Loucy (cell line): ENCODE measurements around the gene GNA15.
A peak's percentile ranks its signal among the peaks of the same experiment; 100 is the strongest.

Source experiments
- H2AFZ ChIP-seq: fragments of 200-600 bp; sonication (generic); 2 replicates; pipeline ENCODE4 v1.6.0; 2016; ENCODE audit warnings: antibody characterized with exemption, mild to moderate bottlenecking, low read length, moderate library complexity
- H3F3A ChIP-seq: fragments of 200-600 bp; 2 replicates; pipeline ENCODE4 v1.6.0; 2016; ENCODE audit warnings: antibody characterized with exemption, low read depth, mild to moderate bottlenecking
- H3K27me3 ChIP-seq: fragments of 200-600 bp; sonication (generic); 2 replicates; pipeline ENCODE4 v1.6.1; 2014; ENCODE audit warnings: low read length, mild to moderate bottlenecking; ENCODE audit not compliant: insufficient read depth, poor library complexity, severe bottlenecking
- H3K36me3 ChIP-seq: fragments of 200-600 bp; sonication (generic); 2 replicates; pipeline ENCODE4 v1.6.1; 2016; ENCODE audit warnings: low read length; ENCODE audit not compliant: insufficient read depth
- H3K4me1 ChIP-seq: fragments of 200-600 bp; sonication (generic); 2 replicates; pipeline ENCODE4 v1.5.1; 2014; ENCODE audit warnings: low read length, mild to moderate bottlenecking; ENCODE audit not compliant: insufficient read depth, poor library complexity, severe bottlenecking
- H3K4me2 ChIP-seq: fragments of 200-600 bp; sonication (generic); 2 replicates; pipeline ENCODE4 v1.6.0; 2014; ENCODE audit warnings: antibody characterized with exemption, low read length, low read depth, mild to moderate bottlenecking; ENCODE audit not compliant: poor library complexity, severe bottlenecking
- H3K4me3 ChIP-seq: fragments of 200-600 bp; sonication (generic); 2 replicates; pipeline ENCODE4 v1.5.1; 2014; ENCODE audit warnings: low read length, mild to moderate bottlenecking, mixed read lengths; ENCODE audit not compliant: poor library complexity, severe bottlenecking
- H3K79me2 ChIP-seq: fragments of 200-600 bp; sonication (generic); 2 replicates; pipeline ENCODE4 v1.6.1; 2014; ENCODE audit warnings: low read length; ENCODE audit not compliant: insufficient read depth
- H3K9ac ChIP-seq: fragments of 200-600 bp; sonication (generic); 2 replicates; pipeline ENCODE4 v1.6.0; 2014; ENCODE audit warnings: mild to moderate bottlenecking, low read depth, low read length, moderate library complexity; ENCODE audit not compliant: poor library complexity, severe bottlenecking
- H3K9me2 ChIP-seq: fragments of 200-600 bp; sonication (generic); replicated peaks from 2 replicates; pipeline ENCODE4 v1.6.1; 2016; ENCODE audit warnings: low read depth, low read length, mixed read lengths
- H3K9me3 ChIP-seq: fragments of 200-600 bp; sonication (generic); 2 replicates; pipeline ENCODE4 v1.6.1; 2014; ENCODE audit warnings: mild to moderate bottlenecking, antibody characterized with exemption, low read length, low read depth; ENCODE audit not compliant: insufficient read depth
- H4K20me1 ChIP-seq: fragments of 200-600 bp; sonication (generic); 2 replicates; pipeline ENCODE4 v1.6.0; 2014; ENCODE audit warnings: antibody characterized with exemption, low read length, mild to moderate bottlenecking; ENCODE audit not compliant: insufficient read depth, poor library complexity, severe bottlenecking
- CTCF ChIP-seq: fragments of 200-600 bp; sonication (generic); conservative IDR thresholded peaks from 2 replicates; pipeline ENCODE4 v1.5.1; 2014; ENCODE audit warnings: mild to moderate bottlenecking, antibody characterized with exemption, low read length
- EZH2phosphoT487 ChIP-seq: fragments of 200-600 bp; IDR thresholded peaks from 2 replicates; pipeline ENCODE4 v1.6.1; 2018; ENCODE audit warnings: antibody characterized with exemption, mild to moderate bottlenecking, moderate library complexity, borderline replicate concordance

The GNA15 gene

GRCh38 chr19:3183721-3184641 lies 48.1 kb downstream of the GNA15 start:
- Histone ChIP-seq H3K4me2 (peak overlapping the region; percentile 77), H4K20me1 (peaks cover 66% of the 10 kb centered on the region), H3K79me2 (peaks cover 89% of the 10 kb centered on the region), H2AFZ (no peak overlapping the region), H3F3A (no peaks in the 10 kb centered on the region), H3K9me3 (no peaks in the 10 kb centered on the region), H3K36me3 (no peaks in the 10 kb centered on the region), H3K9ac (no peak overlapping the region), H3K4me1 (peaks cover 37% of the 10 kb centered on the region), H3K27me3 (no peaks in the 10 kb centered on the region), H3K4me3 (peak overlapping the region; percentile 24), H3K9me2 (no peaks in the 10 kb centered on the region)
- TF ChIP-seq EZH2phosphoT487 (no peak), CTCF (no peak)

- H4K20me1 ChIP-seq, result peaks cover 59% of the 10 kb centered on the region
- H3K4me1 ChIP-seq, result peaks cover 38% of the 10 kb centered on the region
- H2AFZ ChIP-seq, result peak overlapping the region; percentile 96; the same call in 1 of the 2 replicates
- no peaks in the 10 kb centered on the region for H3F3A ChIP-seq
- peaks cover 89% of the 10 kb centered on the region for H3K79me2 ChIP-seq
- H3K36me3 ChIP-seq, result no peaks in the 10 kb centered on the region
- H3K9me2 ChIP-seq, result no peaks in the 10 kb centered on the region
- no peaks in the 10 kb centered on the region for H3K9me3 ChIP-seq
- H3K4me3 ChIP-seq, result peak overlapping the region; percentile 82
- peak overlapping the region; percentile 77 for H3K4me2 ChIP-seq
- no peak for TF ChIP-seq CTCF
- H3K27me3 ChIP-seq, result no peaks in the 10 kb centered on the region
- H3K9ac ChIP-seq, result no peak overlapping the region
Observed at GRCh38 chr19:3184847-3185460, 49.1 kb downstream of the GNA15 start.

GRCh38 chr19:3185461-3186159 lies 49.8 kb downstream of the GNA15 start, which contains the start of gene NCLN:
TSS of gene NCLN (plus strand) at chr19:3185930. CDS start at chr19:3186031, 101 bp downstream.
- no peaks in the 10 kb centered on the region for H3F3A ChIP-seq
- peak within 1 kb of the TSS; percentile 100 for H3K4me2 ChIP-seq
- H3K36me3 ChIP-seq, result no peaks in the 10 kb centered on the region
- H3K9ac ChIP-seq, result peak within 1 kb of the TSS; percentile 82
- peaks cover 89% of the 10 kb centered on the region for H3K79me2 ChIP-seq
- H3K4me3 ChIP-seq, result peak within 1 kb of the TSS; percentile 82
- H3K27me3 ChIP-seq, result no peaks in the 10 kb centered on the region
- peaks cover 36% of the 10 kb centered on the region for H3K4me1 ChIP-seq
- H2AFZ ChIP-seq, result peak within 1 kb of the TSS; percentile 96
- no peaks in the 10 kb centered on the region for H3K9me3 ChIP-seq
- H4K20me1 ChIP-seq, result peaks cover 54% of the 10 kb centered on the region
- H3K9me2 ChIP-seq, result no peaks in the 10 kb centered on the region
- TF ChIP-seq CTCF (no peak), EZH2phosphoT487 (no peak)
